Glutamatergic neuron (in vitro differentiated cells): ENCODE results near the gene BMP2K. TPM values are rescaled to one million over a fixed set of nuclear protein-coding genes. Genes with fewer than 3 reads are reported as not detected.
"Not testable (repeated sequence)": the region's sequence is repeated elsewhere in the genome, so short reads cannot be mapped to it uniquely, and the experiment has no call there.

ENCODE experiments used
- DNase-seq: peaks from one replicate; pipeline ENCODE4 v3.0.0; 2022
- H3K27ac Mint-ChIP-seq: one replicate; pipeline ENCODE4 v1.8.0; 2020; ENCODE audit warnings: mild to moderate bottlenecking, mixed read lengths, inconsistent platforms; ENCODE audit not compliant: unreplicated experiment
- H3K27me3 Mint-ChIP-seq: one replicate; pipeline ENCODE4 v1.8.0; 2020; ENCODE audit warnings: mild to moderate bottlenecking, moderate library complexity, mixed read lengths, inconsistent platforms; ENCODE audit not compliant: unreplicated experiment
- H3K36me3 Mint-ChIP-seq: one replicate; pipeline ENCODE4 v1.8.0; 2020; ENCODE audit warnings: mild to moderate bottlenecking, mixed read lengths, inconsistent platforms; ENCODE audit not compliant: unreplicated experiment
- H3K4me1 Mint-ChIP-seq: one replicate; pipeline ENCODE4 v1.8.0; 2020; ENCODE audit warnings: mild to moderate bottlenecking, low read depth, mixed read lengths, inconsistent platforms; ENCODE audit not compliant: unreplicated experiment
- H3K4me3 Mint-ChIP-seq: one replicate; pipeline ENCODE4 v1.8.0; 2020; ENCODE audit warnings: mild to moderate bottlenecking, mixed read lengths, inconsistent platforms; ENCODE audit not compliant: unreplicated experiment
- H3K9me3 Mint-ChIP-seq: one replicate; pipeline ENCODE4 v1.8.0; 2020; ENCODE audit warnings: mild to moderate bottlenecking, moderate library complexity, mixed read lengths, inconsistent platforms; ENCODE audit not compliant: unreplicated experiment
- CTCF ChIP-seq: fragments of 200-600 bp; sonication (generic); IDR thresholded peaks from one replicate; pipeline ENCODE4 v1.5.0; 2021; ENCODE audit not compliant: partially characterized antibody, unreplicated experiment
- total RNA-seq: library from RNA; stranded (reverse); fragmentation: NEBNext Ultra II Directional; extraction: Animal tissue kit (Norgen Biotek cat#: 25700); gene quantifications from one replicate; pipeline ENCODE4 v1.2.1, GENCODE V29; 2021; ENCODE audit not compliant: unreplicated experiment

Gene BMP2K
- total RNA-seq, 1 donor from 2014 or later = 13.6 TPM

- H3K9me3 Mint-ChIP-seq = no peaks in the 10 kb centered on the region
- no peaks in the 10 kb centered on the region for H3K4me1 Mint-ChIP-seq
- no peaks in the 10 kb centered on the region for H3K36me3 Mint-ChIP-seq
- TF ChIP-seq CTCF = no peak
- DNase-seq = no peak
- H3K27me3 Mint-ChIP-seq = no peaks in the 10 kb centered on the region
- H3K27ac Mint-ChIP-seq = no peak overlapping the region
- H3K4me3 Mint-ChIP-seq = no peak overlapping the region
Measured at GRCh38 chr4:78863254-78863869, 87.2 kb downstream of the BMP2K start.

GRCh38 chr4:78863991-78864390, 87.8 kb downstream of the BMP2K start:
- no peak overlapping the region for H3K4me3 Mint-ChIP-seq
- no peaks in the 10 kb centered on the region for H3K4me1 Mint-ChIP-seq
- H3K9me3 Mint-ChIP-seq = no peaks in the 10 kb centered on the region
- TF ChIP-seq CTCF = no peak
- no peaks in the 10 kb centered on the region for H3K36me3 Mint-ChIP-seq
- H3K27me3 Mint-ChIP-seq = no peaks in the 10 kb centered on the region
- DNase-seq = no peak
- H3K27ac Mint-ChIP-seq = no peak overlapping the region

- Mint-ChIP-seq H3K4me3 (no peak overlapping the region), H3K27ac (no peak overlapping the region), H3K9me3 (no peaks in the 10 kb centered on the region), H3K27me3 (no peaks in the 10 kb centered on the region), H3K36me3 (no peaks in the 10 kb centered on the region), H3K4me1 (no peaks in the 10 kb centered on the region)
- no peak for DNase-seq
- TF ChIP-seq CTCF = peak; percentile 87
Measured at GRCh38 chr4:78864405-78865024, 88.4 kb downstream of the BMP2K start.

GRCh38 chr4:78865451-78865850, 89.3 kb downstream of the BMP2K start:
- no peak overlapping the region for H3K27ac Mint-ChIP-seq
- no peak for TF ChIP-seq CTCF
- H3K9me3 Mint-ChIP-seq = no peaks in the 10 kb centered on the region
- no peak overlapping the region for H3K4me3 Mint-ChIP-seq
- H3K36me3 Mint-ChIP-seq = no peaks in the 10 kb centered on the region
- no peaks in the 10 kb centered on the region for H3K27me3 Mint-ChIP-seq
- DNase-seq = no peak
- H3K4me1 Mint-ChIP-seq = no peaks in the 10 kb centered on the region

GRCh38 chr4:78868712-78869111, 92.6 kb downstream of the BMP2K start:
- not testable (repeated sequence) for H3K27ac Mint-ChIP-seq, H3K36me3 Mint-ChIP-seq, H3K9me3 Mint-ChIP-seq, H3K4me1 Mint-ChIP-seq, H3K27me3 Mint-ChIP-seq, H3K4me3 Mint-ChIP-seq, DNase-seq
